Neural progenitor cell (in vitro differentiated cells): ENCODE results near the gene SPATC1L. TPM values are rescaled to one million over a fixed set of nuclear protein-coding genes. Genes with fewer than 3 reads are reported as not detected.

Source experiments
- DNase-seq: peaks from one replicate; pipeline ENCODE4 v3.0.0-alpha.2; 2016; ENCODE audit warnings: low spot score
- H2AFZ ChIP-seq: fragments of 200-600 bp; sonication (generic); replicated peaks from 2 replicates; pipeline ENCODE4 v1.6.1; 2016; ENCODE audit warnings: antibody characterized with exemption
- H3F3A ChIP-seq: fragments of 200-600 bp; sonication (generic); 2 replicates; pipeline ENCODE4 v1.6.1; 2016; ENCODE audit warnings: antibody characterized with exemption, low read depth
- H3K27ac ChIP-seq: fragments of 200-600 bp; sonication (generic); 2 replicates; pipeline ENCODE4 v1.5.1; 2016; ENCODE audit warnings: mild to moderate bottlenecking
- H3K27me3 ChIP-seq: fragments of 200-600 bp; sonication (generic); 2 replicates; pipeline ENCODE4 v1.6.1; 2016; ENCODE audit warnings: mild to moderate bottlenecking, moderate library complexity
- H3K36me3 ChIP-seq: fragments of 200-600 bp; sonication (generic); 2 replicates; pipeline ENCODE4 v1.5.1; 2016
- H3K4me1 ChIP-seq: fragments of 200-600 bp; sonication (generic); 2 replicates; pipeline ENCODE4 v1.6.1; 2016; ENCODE audit warnings: mixed run types
- H3K4me2 ChIP-seq: fragments of 200-600 bp; sonication (generic); 2 replicates; pipeline ENCODE4 v1.6.1; 2016
- H3K4me3 ChIP-seq: fragments of 200-600 bp; sonication (generic); 2 replicates; pipeline ENCODE4 v1.5.1; 2016
- H3K79me2 ChIP-seq: fragments of 200-600 bp; sonication (generic); 2 replicates; pipeline ENCODE4 v1.6.1; 2016; ENCODE audit warnings: low read depth
- H3K9ac ChIP-seq: fragments of 200-600 bp; sonication (generic); 2 replicates; pipeline ENCODE4 v1.6.1; 2016
- H3K9me3 ChIP-seq: fragments of 200-600 bp; sonication (generic); 2 replicates; pipeline ENCODE4 v1.5.1; 2016; ENCODE audit warnings: low read depth
- H4K20me1 ChIP-seq: fragments of 200-600 bp; sonication (generic); 2 replicates; pipeline ENCODE4 v1.6.1; 2016; ENCODE audit warnings: low read depth
- H3K27ac Mint-ChIP-seq: 3 replicates; pipeline ENCODE4 v1.8.0; 2021; ENCODE audit warnings: mixed read lengths
- H3K27me3 Mint-ChIP-seq: 2 replicates; pipeline ENCODE4 v1.8.0; 2022; ENCODE audit warnings: low read depth, mild to moderate bottlenecking, inconsistent platforms, moderate library complexity, mixed read lengths; ENCODE audit not compliant: insufficient read depth
- H3K36me3 Mint-ChIP-seq: 3 replicates; pipeline ENCODE4 v1.8.0; 2021; ENCODE audit warnings: mixed read lengths
- H3K4me1 Mint-ChIP-seq: 3 replicates; pipeline ENCODE4 v1.8.0; 2021; ENCODE audit warnings: mixed read lengths
- H3K4me3 Mint-ChIP-seq: 3 replicates; pipeline ENCODE4 v1.8.0; 2021; ENCODE audit warnings: mild to moderate bottlenecking, moderate library complexity, mixed read lengths
- H3K9me3 Mint-ChIP-seq: 3 replicates; pipeline ENCODE4 v1.8.0; 2020; ENCODE audit warnings: mixed read lengths
- CTCF ChIP-seq: fragments of 200-600 bp; sonication (generic); IDR thresholded peaks from 2 replicates; pipeline ENCODE4 v1.5.1; 2017; ENCODE audit warnings: antibody characterized with exemption, mild to moderate bottlenecking
- EZH2 ChIP-seq: fragments of 200-600 bp; sonication (generic); IDR thresholded peaks from 2 replicates; pipeline ENCODE4 v1.6.1; 2017; ENCODE audit warnings: antibody characterized with exemption, mild to moderate bottlenecking, moderate library complexity
- EZH2phosphoT487 ChIP-seq: fragments of 200-600 bp; sonication (generic); IDR thresholded peaks from 2 replicates; pipeline ENCODE4 v1.6.1; 2017; ENCODE audit warnings: antibody characterized with exemption
- total RNA-seq: library from RNA; depleted of rRNA; stranded (reverse); fragments of >200 nt; gene quantifications from 2 replicates; pipeline ENCODE4 v1.2.3, GENCODE V29; 2015; ENCODE audit warnings: low replicate concordance

The SPATC1L gene
- total RNA-seq, 1 donor from 2014 or later, result 5.1 TPM

- H3K9me3 ChIP-seq, result no peaks in the 10 kb centered on the region
- Mint-ChIP-seq H3K27ac (no peak overlapping the region), H3K4me3 (no peak overlapping the region), H3K27me3 (peaks cover 16% of the 10 kb centered on the region), H3K4me1 (peaks cover 4% of the 10 kb centered on the region), H3K36me3 (no peaks in the 10 kb centered on the region), H3K9me3 (peaks cover 3% of the 10 kb centered on the region)
- no peaks in the 10 kb centered on the region for H4K20me1 ChIP-seq
- no peak overlapping the region for H2AFZ ChIP-seq
- no peak for DNase-seq
- H3K36me3 ChIP-seq, result no peaks in the 10 kb centered on the region
- no peaks in the 10 kb centered on the region for H3K4me1 ChIP-seq
- H3K4me3 ChIP-seq, result no peak overlapping the region
- no peak for TF ChIP-seq EZH2phosphoT487
- TF ChIP-seq CTCF, result no peak
- no peak for TF ChIP-seq EZH2
- H3K27me3 ChIP-seq, result peaks cover 21% of the 10 kb centered on the region
- no peak overlapping the region for H3K4me2 ChIP-seq
- H3F3A ChIP-seq, result peaks cover 3% of the 10 kb centered on the region
- no peak overlapping the region for H3K9ac ChIP-seq
- no peaks in the 10 kb centered on the region for H3K79me2 ChIP-seq
- H3K27ac ChIP-seq, result no peak overlapping the region
Observed at GRCh38 chr21:46135782-46136395, 48.4 kb downstream of the SPATC1L start.

- H3K36me3 Mint-ChIP-seq, result no peaks in the 10 kb centered on the region
- Histone ChIP-seq H3K4me2 (no peak overlapping the region), H3K9ac (no peak overlapping the region), H3K36me3 (no peaks in the 10 kb centered on the region), H3K9me3 (no peaks in the 10 kb centered on the region), H2AFZ (no peak overlapping the region), H3K27me3 (no peaks in the 10 kb centered on the region), H3K4me3 (no peak overlapping the region), H3K27ac (no peak overlapping the region), H3K4me1 (peaks cover 9% of the 10 kb centered on the region), H4K20me1 (no peaks in the 10 kb centered on the region), H3F3A (peaks cover 3% of the 10 kb centered on the region), H3K79me2 (no peaks in the 10 kb centered on the region)
- TF ChIP-seq EZH2phosphoT487 (no peak), CTCF (no peak), EZH2 (no peak)
- H3K4me3 Mint-ChIP-seq, result no peak overlapping the region
- H3K27ac Mint-ChIP-seq, result no peak overlapping the region
- H3K9me3 Mint-ChIP-seq, result peaks cover 3% of the 10 kb centered on the region
- H3K4me1 Mint-ChIP-seq, result peaks cover 9% of the 10 kb centered on the region
- peaks cover 10% of the 10 kb centered on the region for H3K27me3 Mint-ChIP-seq
- no peak for DNase-seq
Observed at GRCh38 chr21:46131838-46132651, 52.2 kb downstream of the SPATC1L start.

- Mint-ChIP-seq H3K27ac (no peak overlapping the region), H3K9me3 (peaks cover 3% of the 10 kb centered on the region), H3K4me3 (no peak overlapping the region), H3K4me1 (peaks cover 9% of the 10 kb centered on the region), H3K27me3 (peaks cover 9% of the 10 kb centered on the region), H3K36me3 (no peaks in the 10 kb centered on the region)
- Histone ChIP-seq H3K9me3 (no peaks in the 10 kb centered on the region), H3F3A (peaks cover 3% of the 10 kb centered on the region), H3K27me3 (no peaks in the 10 kb centered on the region), H3K27ac (no peak overlapping the region), H3K79me2 (no peaks in the 10 kb centered on the region), H4K20me1 (no peaks in the 10 kb centered on the region), H3K4me1 (peaks cover 9% of the 10 kb centered on the region), H3K4me2 (no peak overlapping the region), H2AFZ (no peak overlapping the region), H3K36me3 (no peaks in the 10 kb centered on the region), H3K4me3 (no peak overlapping the region), H3K9ac (no peak overlapping the region)
- TF ChIP-seq EZH2, result no peak
- TF ChIP-seq EZH2phosphoT487, result no peak
- TF ChIP-seq CTCF, result no peak
- no peak for DNase-seq
Observed at GRCh38 chr21:46131588-46131837, 52.7 kb downstream of the SPATC1L start.
